Loucy (cell line): ENCODE data around the gene BRINP2.

ENCODE experiments used
- EZH2phosphoT487 ChIP-seq: fragments of 200-600 bp; IDR thresholded peaks from 2 replicates; pipeline ENCODE4 v1.6.1; 2018; ENCODE audit warnings: antibody characterized with exemption, mild to moderate bottlenecking, moderate library complexity, borderline replicate concordance
- TF ChIP-seq, protein P1 (sequence below): fragments of 200-600 bp; sonication (generic); conservative IDR thresholded peaks from 2 replicates; pipeline ENCODE4 v1.5.1; 2014; ENCODE audit warnings: mild to moderate bottlenecking, antibody characterized with exemption, low read length

DNA sequence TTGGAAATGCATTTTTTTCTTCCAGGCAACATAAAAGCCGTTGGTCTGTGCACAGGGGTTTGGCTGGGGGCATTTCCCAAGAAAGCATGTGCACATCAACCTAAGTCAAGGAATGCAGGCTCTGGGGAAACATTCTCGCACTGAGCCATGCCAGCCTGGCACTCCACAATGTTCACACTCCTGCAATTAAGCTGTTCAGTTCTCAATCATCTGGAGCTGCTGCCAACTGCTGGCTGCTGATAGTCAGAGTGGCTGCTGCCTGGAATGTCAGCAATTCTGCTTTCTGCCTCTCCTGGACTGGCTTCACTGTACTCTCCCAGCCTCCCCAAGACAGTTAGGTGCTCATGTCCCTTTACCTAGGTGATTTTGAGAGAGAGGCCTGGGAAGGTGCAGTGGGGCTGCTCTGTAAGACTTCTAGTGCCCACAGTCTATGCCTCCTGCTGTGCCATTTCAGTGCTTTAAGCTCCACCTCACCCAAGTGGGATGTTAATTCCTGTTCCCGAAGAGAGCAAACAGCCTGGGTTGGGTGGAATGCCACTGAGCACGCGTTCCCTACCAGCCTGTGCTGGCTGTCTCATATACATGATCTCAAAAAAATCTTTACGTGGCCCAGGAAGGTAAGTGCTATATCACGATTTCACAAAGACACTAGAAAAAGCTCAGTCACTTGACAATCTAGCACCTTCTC is 131.7 kb downstream of the BRINP2 start:
- TF ChIP-seq, protein P1, sequence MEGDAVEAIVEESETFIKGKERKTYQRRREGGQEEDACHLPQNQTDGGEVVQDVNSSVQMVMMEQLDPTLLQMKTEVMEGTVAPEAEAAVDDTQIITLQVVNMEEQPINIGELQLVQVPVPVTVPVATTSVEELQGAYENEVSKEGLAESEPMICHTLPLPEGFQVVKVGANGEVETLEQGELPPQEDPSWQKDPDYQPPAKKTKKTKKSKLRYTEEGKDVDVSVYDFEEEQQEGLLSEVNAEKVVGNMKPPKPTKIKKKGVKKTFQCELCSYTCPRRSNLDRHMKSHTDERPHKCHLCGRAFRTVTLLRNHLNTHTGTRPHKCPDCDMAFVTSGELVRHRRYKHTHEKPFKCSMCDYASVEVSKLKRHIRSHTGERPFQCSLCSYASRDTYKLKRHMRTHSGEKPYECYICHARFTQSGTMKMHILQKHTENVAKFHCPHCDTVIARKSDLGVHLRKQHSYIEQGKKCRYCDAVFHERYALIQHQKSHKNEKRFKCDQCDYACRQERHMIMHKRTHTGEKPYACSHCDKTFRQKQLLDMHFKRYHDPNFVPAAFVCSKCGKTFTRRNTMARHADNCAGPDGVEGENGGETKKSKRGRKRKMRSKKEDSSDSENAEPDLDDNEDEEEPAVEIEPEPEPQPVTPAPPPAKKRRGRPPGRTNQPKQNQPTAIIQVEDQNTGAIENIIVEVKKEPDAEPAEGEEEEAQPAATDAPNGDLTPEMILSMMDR = no peak
- no peak for TF ChIP-seq EZH2phosphoT487
